ENCODE data around the gene VAMP1.
"Not testable (repeated sequence)": the region's sequence is repeated elsewhere in the genome, so short reads cannot be mapped to it uniquely, and the experiment has no call there.

VAMP1 gene

DNA sequence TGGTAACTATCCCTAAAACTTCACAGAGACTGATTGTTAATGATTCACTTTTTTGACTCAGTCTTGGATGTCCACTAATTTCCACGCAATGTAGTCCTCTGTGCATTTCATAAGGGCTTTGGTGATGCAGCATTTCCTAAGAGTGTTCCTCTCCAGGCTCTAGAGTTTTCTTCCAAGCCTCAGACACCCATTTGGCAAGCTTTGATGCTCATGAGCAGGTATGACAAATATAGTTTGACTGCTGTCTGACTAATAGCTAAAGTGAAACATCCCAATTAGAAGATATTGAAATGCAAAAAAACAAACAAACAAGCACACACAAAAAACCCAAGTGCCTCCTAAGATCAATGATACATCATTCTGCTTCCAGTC, 1.5 kb upstream of the VAMP1 start:
- in situ Hi-C loops (cut with HindIII; ENCODE audit: low sequenced_read_pairs) = loop anchor here (10.0 kb wide), 1 partner anchor 147 kb away; no protein-coding TSS in a partner anchor

GRCh38 chr12:6469609-6470374, 685 bp downstream of the VAMP1 start:
- in situ Hi-C loops (cut with HindIII; ENCODE audit: low sequenced_read_pairs) = loop anchor here (10.0 kb wide), 1 partner anchor 145 kb away; no protein-coding TSS in a partner anchor

DNA sequence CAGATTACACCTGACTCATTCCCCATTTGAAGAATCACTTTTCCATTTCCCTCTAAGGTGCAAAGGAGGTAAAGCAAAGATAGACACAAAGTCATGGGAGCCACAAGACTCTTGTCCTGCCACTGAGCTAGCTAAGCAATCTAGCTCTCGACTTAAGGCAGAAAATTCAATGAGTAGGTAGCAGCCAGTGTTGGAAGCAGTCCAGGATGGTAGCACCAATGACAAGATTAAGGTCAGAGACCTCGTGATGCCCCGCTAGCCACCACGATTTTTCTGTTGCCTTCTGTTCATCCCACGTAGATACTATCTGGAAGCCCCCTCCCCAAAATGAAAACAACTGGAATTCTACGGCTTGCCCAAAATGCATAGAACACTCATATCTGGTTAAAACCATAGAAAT, 1.4 kb downstream of the VAMP1 start:
- in situ Hi-C loops (cut with HindIII; ENCODE audit: low sequenced_read_pairs) = no loop called here

GRCh38 chr12:6468283-6468575, 2.2 kb downstream of the VAMP1 start:
- in situ Hi-C loops (cut with HindIII; ENCODE audit: low sequenced_read_pairs) = no loop called here

GRCh38 chr12:6467571-6468282, 2.8 kb downstream of the VAMP1 start:
- in situ Hi-C loops (cut with HindIII; ENCODE audit: low sequenced_read_pairs) = not testable (repeated sequence)

- in situ Hi-C loops (cut with HindIII; ENCODE audit: low sequenced_read_pairs) = not testable (repeated sequence)
Measured at GRCh38 chr12:6466751-6467150, 3.7 kb downstream of the VAMP1 start.

DNA sequence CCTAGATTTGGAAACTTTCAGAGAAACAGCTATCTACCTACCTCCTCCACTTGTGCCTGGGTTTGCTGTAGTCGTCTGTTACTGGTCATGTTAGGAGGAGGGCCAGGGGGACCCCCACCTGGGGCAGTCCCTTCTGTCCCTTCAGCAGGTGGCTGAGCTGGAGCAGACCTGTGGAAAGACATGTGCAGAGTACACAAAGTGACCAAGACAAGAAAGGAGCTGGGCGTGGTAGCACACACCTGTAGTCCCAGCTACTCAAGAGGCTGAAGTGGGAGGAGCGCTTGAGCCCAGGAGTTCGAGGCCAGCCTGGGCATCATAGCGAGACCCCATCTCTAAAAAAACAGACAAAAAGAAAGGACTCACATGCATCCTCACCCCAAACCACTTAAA, 4.3 kb downstream of the VAMP1 start:
- in situ Hi-C loops (cut with HindIII; ENCODE audit: low sequenced_read_pairs) = no loop called here

DNA sequence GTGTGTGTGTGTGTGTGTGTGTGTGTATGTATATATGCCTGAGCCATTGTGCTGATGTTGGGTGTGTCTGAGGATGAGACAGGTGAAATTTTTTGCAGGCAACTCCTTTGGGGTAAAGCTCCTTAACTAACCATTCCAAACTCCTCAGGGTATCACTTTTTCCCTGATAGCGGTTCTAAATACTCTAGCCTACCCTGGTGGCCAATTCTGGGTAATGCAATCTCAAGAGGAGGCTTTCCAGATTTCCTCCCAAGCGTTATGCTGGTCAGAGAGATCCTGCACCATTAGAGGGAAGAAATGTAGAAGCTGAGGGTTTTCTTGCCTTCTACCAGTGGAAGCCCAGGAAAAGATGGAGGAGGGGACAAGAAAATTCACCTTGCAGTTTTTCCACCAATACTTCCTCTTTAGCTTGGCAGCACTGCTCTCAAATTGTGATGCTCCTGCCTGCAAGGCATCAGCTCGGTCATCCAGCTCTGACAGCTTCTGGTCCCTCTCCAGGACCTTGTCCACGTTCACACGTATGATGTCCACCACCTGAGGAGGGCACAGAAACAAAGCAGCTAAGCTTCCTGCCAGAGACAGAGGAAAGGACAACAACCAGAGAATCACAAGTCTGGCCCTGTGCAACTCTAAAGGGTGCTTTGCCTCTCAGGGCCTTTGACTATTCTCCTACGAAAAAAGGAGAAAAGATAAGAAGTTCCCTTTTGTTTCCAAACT, 4.9 kb downstream of the VAMP1 start:
- in situ Hi-C loops (cut with HindIII; ENCODE audit: low sequenced_read_pairs) = no loop called here

GRCh38 chr12:6464531-6464930, 5.9 kb downstream of the VAMP1 start:
- in situ Hi-C loops (cut with HindIII; ENCODE audit: low sequenced_read_pairs) = no loop called here

- in situ Hi-C loops (cut with HindIII; ENCODE audit: low sequenced_read_pairs) = no loop called here
Measured at GRCh38 chr12:6463858-6464257, 6.6 kb downstream of the VAMP1 start.

GRCh38 chr12:6463216-6463615, 7.3 kb downstream of the VAMP1 start:
- in situ Hi-C loops (cut with HindIII; ENCODE audit: low sequenced_read_pairs) = no loop called here

DNA sequence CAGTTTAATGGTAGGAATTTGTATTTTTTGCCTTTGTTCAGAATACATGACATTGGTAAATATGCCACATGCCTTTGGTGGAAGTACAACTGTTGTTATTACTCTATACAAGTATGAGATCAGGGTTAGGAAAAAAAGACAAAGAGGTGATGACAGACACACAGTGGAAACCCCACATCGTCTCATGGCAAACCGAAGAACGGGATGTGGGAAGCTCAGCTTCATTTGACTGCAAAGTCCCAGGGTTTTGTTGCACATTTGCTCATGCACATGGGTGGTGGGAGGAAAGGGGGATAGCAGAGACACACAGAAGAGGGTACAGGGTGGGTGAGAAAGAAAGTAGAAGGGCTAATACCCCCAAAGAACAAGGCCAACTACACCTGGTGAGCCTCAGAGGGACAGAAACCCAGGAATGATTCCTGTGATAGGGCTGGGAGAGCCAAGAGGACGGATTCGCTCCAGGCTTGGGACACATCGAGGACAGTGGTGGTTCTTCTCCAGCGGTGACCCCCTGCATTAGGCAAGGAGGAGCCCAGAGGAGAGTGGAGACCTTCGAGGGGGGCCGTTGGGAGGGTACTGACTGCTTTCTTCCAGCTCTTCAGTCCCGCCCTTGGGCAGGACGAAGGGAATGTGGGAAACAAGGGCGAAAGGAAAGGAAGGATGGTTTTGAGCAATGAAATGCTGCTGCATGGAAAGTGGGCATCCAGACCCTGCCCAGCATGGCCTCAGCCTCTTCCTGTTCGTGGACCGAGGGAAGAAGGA, 8.1 kb downstream of the VAMP1 start:
- in situ Hi-C loops (cut with HindIII; ENCODE audit: low sequenced_read_pairs) = no loop called here

GRCh38 chr12:6461401-6462233, 8.9 kb downstream of the VAMP1 start:
- in situ Hi-C loops (cut with HindIII; ENCODE audit: low sequenced_read_pairs) = no loop called here

DNA sequence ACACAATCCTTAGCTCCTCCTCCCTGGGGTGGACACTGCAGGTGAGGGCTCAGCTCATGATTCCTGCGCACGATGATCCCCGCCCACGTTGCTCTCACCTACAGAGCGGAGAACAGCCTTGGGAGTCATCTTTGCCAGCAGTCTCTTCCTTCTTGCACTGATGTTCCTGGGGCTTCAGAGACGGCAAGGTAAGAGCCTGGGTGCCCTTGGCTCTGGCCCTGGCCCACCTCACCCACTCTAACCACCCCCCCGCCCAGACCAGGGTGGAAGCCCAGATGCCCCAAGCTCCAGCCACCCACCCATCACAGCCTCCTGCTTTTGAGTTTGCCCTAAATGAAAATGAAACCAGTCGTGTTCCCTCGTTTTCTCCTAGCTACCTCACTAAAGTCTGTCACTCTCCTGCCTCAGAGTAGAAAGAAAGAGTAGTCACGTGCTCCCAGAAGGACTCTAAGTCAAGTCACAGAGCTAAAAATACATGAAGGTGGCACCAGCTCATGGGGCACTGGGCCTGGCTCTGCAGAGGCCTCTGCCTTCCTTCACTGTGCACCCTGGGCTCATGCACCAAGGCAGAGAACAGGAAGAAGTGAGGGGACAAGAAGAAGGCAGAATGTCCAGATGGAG, 9.6 kb downstream of the VAMP1 start:
- in situ Hi-C loops (cut with HindIII; ENCODE audit: low sequenced_read_pairs) = no loop called here

GRCh38 chr12:6459004-6459337, 11.5 kb downstream of the VAMP1 start:
- in situ Hi-C loops (cut with HindIII; ENCODE audit: low sequenced_read_pairs) = no loop called here

GRCh38 chr12:6458281-6459003, 12.0 kb downstream of the VAMP1 start:
- in situ Hi-C loops (cut with HindIII; ENCODE audit: low sequenced_read_pairs) = no loop called here

DNA sequence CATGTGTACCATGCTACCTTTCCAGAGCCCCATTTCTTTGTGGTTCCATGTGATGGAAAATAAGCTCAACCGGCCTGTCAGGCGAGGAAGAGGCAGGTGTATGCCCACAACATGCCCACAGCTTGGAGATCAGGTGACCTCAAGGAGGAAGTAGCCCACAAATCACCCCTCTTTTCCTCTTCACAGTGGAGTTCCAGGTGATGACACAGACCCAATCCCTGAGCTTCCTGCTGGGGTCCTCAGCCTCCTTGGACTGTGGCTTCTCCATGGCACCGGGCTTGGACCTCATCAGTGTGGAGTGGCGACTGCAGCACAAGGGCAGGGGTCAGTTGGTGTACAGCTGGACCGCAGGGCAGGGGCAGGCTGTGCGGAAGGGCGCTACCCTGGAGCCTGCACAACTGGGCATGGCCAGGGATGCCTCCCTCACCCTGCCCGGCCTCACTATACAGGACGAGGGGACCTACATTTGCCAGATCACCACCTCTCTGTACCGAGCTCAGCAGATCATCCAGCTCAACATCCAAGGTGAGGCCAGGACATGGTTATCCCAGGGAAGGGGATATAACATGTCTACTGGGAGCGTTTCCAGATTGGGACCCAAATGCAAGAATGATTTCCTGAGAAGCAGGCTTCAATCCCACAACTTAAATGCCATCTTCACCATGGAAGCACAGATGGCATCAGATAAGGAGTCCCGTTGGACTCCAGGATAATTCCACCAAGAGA, 13.1 kb downstream of the VAMP1 start:
- in situ Hi-C loops (cut with HindIII; ENCODE audit: low sequenced_read_pairs) = no loop called here

- in situ Hi-C loops (cut with HindIII; ENCODE audit: low sequenced_read_pairs) = no loop called here
Measured at GRCh38 chr12:6452944-6453630, 17.4 kb downstream of the VAMP1 start.

Data from endothelial cell of hepatic sinusoid (primary cell).